Tibial artery (tissue), 4 donors: ENCODE data around the gene FNTB.
"Not testable (repeated sequence)": the region's sequence is repeated elsewhere in the genome, so short reads cannot be mapped to it uniquely, and the experiment has no call there.

Source experiments
- DNase-seq, 2 donors: peaks; one replicate each; pipeline ENCODE4 v3.0.0-alpha.2; 2019
- H3K27ac ChIP-seq, 2 donors: fragments of 200-600 bp; sonication (generic) in 1 of 2; 1 replicate in 1 of 2; 2 replicates in 1 of 2; pipeline ENCODE4 v1.5.1; 2018 to 2019; ENCODE audit warnings: mild to moderate bottlenecking in 1 of 2
- H3K27me3 ChIP-seq, 2 donors: fragments of 200-600 bp; sonication (generic) in 1 of 2; one replicate each; pipeline versions ENCODE4 v1.5.1 to v1.6.0; 2016 to 2019
- H3K36me3 ChIP-seq, 3 donors: fragments of 200-600 bp; sonication (generic) in 2 of 3; one replicate each; pipeline ENCODE4 v1.5.1; 2016 to 2019; ENCODE audit warnings: mild to moderate bottlenecking in 2 of 3
- H3K4me1 ChIP-seq, 4 donors: fragments of 200-600 bp; sonication (generic) in 2 of 4; 1 replicate in 3 of 4; 2 replicates in 1 of 4; pipeline ENCODE4 v1.5.1; 2016 to 2019
- H3K4me3 ChIP-seq, 2 donors: fragments of 200-600 bp; sonication (generic) in 1 of 2; 1 replicate in 1 of 2; 2 replicates in 1 of 2; pipeline ENCODE4 v1.5.1; 2018 to 2019; ENCODE audit warnings: mild to moderate bottlenecking in 2 of 2
- H3K9me3 ChIP-seq, 3 donors: fragments of 200-600 bp; sonication (generic) in 1 of 3; one replicate each; pipeline ENCODE4 v1.5.1; 2016 to 2019
- intact Hi-C: fragments of 100-400 bp; cut with DNase I; formaldehyde crosslinking; loops from one replicate; pipeline ENCODE4 v1.15.0; 2023; ENCODE audit warnings: low total_unique reads
- TF ChIP-seq, protein P1 (sequence below), 2 experiments: fragments of 200-600 bp in 1 of 2; fragments of 450-650 bp in 1 of 2; IDR thresholded peaks; one replicate each; pipeline ENCODE4 v1.5.1; 2017 to 2019; ENCODE audit warnings: antibody characterized with exemption in 2 of 2, mild to moderate bottlenecking in 1 of 2, moderate library complexity in 1 of 2

Gene FNTB

DNA sequence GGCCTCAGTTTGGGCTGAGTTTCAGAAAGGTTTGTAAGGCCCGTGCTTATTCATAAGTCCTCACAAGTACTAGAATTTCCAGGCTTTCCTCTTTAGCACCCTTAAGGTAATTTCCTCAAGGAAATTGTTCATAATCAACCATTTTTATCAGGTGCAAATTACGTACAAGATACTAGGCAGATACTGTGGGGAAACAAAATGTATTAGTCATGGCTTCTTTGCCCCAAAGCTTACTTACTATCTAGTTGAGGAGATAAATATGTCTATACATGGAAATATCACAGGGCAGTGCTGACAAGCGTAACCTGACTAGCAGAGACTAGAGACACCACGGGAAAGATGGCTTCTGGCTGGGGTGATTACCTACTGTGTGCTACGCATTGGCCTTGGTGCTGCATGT is 93.1 kb downstream of the FNTB start:
- no peak overlapping the region for H3K27ac ChIP-seq
- intact Hi-C loops, result no loop called here
- peaks cover 26 to 62% (median 34%) of the 10 kb centered on the region in 3 donors for H3K36me3 ChIP-seq
- H3K4me1 ChIP-seq, result peaks cover 0 to 47% (median 10%) of the 10 kb centered on the region in 4 donors
- TF ChIP-seq, protein P1, sequence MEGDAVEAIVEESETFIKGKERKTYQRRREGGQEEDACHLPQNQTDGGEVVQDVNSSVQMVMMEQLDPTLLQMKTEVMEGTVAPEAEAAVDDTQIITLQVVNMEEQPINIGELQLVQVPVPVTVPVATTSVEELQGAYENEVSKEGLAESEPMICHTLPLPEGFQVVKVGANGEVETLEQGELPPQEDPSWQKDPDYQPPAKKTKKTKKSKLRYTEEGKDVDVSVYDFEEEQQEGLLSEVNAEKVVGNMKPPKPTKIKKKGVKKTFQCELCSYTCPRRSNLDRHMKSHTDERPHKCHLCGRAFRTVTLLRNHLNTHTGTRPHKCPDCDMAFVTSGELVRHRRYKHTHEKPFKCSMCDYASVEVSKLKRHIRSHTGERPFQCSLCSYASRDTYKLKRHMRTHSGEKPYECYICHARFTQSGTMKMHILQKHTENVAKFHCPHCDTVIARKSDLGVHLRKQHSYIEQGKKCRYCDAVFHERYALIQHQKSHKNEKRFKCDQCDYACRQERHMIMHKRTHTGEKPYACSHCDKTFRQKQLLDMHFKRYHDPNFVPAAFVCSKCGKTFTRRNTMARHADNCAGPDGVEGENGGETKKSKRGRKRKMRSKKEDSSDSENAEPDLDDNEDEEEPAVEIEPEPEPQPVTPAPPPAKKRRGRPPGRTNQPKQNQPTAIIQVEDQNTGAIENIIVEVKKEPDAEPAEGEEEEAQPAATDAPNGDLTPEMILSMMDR (IDR thresholded peaks at IDR 0.05), result no peak
- H3K9me3 ChIP-seq, result no peaks in the 10 kb centered on the region
- H3K27me3 ChIP-seq, result no peaks in the 10 kb centered on the region
- no peak overlapping the region for H3K4me3 ChIP-seq
- DNase-seq, result no peak

DNA sequence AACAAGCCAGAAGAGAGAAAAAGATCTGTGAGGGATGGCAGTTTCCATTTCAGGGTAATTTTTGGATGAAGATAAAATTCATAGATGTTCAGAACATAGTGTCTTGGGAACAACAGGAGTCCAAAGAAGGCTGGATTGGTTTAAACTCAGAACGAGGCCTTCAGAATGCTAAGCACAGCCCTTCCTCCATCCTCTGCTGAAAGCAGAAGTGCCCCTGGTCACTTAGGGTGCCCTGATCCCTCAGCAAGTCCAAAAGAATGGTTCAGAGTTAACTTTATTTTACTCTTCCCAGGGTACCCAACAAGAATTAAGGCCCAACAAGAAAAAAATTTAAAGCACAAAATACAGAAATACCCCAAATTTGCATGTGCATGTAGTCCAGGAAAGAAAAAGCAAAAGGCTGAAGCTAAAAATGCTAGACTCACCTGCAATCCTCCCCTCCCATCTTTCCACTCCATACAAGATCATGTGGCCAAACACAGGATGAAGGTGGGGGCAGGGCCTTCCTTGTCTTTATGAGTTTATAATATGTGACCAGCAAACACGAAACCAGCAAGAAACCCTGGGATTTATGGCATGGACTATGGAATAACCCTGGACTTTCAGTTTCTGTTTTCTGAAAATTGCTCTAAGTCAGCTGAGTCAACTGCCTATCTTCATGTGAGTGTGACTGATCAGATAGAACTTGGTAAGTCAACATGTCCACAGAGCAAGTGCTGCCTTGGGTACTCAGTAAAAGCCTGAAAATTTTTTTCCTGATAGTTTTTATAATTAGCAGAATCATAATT is 94.5 kb downstream of the FNTB start:
- H3K27me3 ChIP-seq, result no peaks in the 10 kb centered on the region
- TF ChIP-seq, protein P1 (IDR thresholded peaks at IDR 0.05), result no peak
- intact Hi-C loops, result no loop called here
- H3K4me1 ChIP-seq, result peaks cover 0 to 54% (median 8%) of the 10 kb centered on the region in 4 donors
- peak overlapping the region in 1 of 2 donors; percentile 18 for H3K27ac ChIP-seq
- no peak overlapping the region for H3K4me3 ChIP-seq
- H3K36me3 ChIP-seq, result peaks cover 29 to 58% (median 38%) of the 10 kb centered on the region in 3 donors
- no peaks in the 10 kb centered on the region for H3K9me3 ChIP-seq
- no peak for DNase-seq

DNA sequence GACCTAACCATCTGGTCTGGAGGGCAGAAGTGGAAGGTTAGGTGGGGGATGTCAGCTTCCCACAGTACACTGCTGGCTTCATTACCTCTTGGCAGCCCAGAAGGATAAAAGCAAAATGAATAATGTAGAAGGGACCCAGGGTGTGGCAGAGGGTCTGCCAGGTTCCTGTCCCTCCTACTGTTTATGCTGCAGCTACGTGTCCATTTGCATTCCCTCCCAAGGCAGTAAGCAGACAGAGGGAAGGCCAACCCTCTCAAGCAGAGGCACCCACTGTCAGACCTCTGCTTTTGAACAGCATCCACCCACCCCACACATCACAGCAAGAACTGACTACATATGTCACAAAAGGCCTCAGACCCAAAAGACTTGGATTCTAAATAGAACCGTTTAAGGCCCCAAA is 96.2 kb downstream of the FNTB start:
- intact Hi-C loops, result no loop called here
- no peak for DNase-seq
- TF ChIP-seq, protein P1 (IDR thresholded peaks at IDR 0.05), result no peak
- H3K27ac ChIP-seq, result no peak overlapping the region
- H3K27me3 ChIP-seq, result no peaks in the 10 kb centered on the region
- peaks cover 0 to 3% (median 0%) of the 10 kb centered on the region in 3 donors for H3K9me3 ChIP-seq
- H3K4me3 ChIP-seq, result no peak overlapping the region
- H3K4me1 ChIP-seq, result peaks cover 0 to 54% (median 8%) of the 10 kb centered on the region in 4 donors
- peaks cover 32 to 58% (median 38%) of the 10 kb centered on the region in 3 donors for H3K36me3 ChIP-seq

DNA sequence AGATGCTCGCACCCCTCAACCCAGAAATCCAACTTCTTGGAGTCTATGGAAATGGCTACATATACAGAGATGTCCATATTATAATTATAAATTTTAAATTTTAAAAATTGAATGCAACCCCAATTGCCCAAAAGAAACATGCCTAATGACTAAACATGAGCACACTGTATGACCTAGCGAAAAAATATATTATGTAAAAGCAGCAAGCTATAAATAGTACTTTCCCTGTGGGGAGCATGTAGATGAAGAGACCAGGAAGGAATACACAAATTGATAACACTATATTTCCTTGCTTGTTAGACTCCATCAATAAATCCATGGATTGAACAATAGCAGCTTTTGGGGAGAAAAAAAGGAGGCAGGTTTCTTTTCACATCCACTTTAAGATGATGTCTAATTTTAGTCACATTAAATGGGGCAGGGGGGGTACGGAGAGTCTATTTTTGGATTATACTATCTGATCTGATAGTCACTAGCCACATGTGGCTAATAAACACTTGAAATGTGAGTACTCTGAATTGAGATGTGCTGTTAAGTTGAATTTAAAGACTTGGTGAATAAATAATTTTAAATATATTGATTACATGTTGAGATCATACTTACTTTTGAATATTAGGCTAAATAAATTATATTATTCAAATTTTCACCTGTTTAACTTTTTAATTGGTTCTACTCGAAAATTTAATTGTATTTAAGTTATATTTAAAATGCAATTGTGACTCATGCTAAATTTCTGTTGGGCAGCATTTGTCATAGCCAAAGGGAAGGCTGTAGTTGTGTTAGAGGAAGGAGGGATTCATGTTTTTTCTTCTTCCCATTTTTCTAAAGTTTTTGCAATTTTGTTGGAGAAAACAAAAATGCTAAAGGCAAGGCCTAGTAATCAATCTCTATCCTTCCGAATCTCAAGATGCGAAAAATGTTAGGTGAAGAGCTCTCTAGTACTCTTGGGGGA is 98.1 kb downstream of the FNTB start:
- peaks cover 31 to 57% (median 44%) of the 10 kb centered on the region in 3 donors for H3K36me3 ChIP-seq
- intact Hi-C loops, result no loop called here
- H3K27ac ChIP-seq, result no peak overlapping the region
- no peaks in the 10 kb centered on the region for H3K27me3 ChIP-seq
- H3K4me1 ChIP-seq, result peaks cover 0 to 54% (median 8%) of the 10 kb centered on the region in 4 donors
- H3K4me3 ChIP-seq, result no peak overlapping the region
- TF ChIP-seq, protein P1 (IDR thresholded peaks at IDR 0.05), result no peak
- H3K9me3 ChIP-seq, result peaks cover 0 to 3% (median 0%) of the 10 kb centered on the region in 3 donors
- no peak for DNase-seq

DNA sequence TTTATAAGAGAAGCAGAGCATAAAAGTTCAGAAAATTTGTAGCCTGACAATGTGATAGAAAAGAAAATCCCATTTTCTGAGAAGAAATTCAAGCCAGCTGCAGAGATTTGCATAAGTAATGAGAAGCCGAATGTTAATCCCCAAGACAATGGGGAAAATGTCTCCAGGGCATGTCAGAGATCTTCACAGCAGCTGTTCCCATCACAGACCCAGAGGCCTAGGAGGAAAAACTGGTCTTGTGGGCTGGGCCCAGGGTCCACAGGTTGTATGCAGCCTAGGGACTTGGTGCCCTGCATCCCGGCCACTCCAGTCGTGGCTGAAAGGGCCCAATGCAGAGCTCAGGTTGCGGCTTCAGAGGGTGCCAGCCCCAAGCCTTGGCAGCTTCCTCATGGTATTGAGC is 100.0 kb downstream of the FNTB start:
- H3K4me1 ChIP-seq, result peaks cover 0 to 38% (median 5%) of the 10 kb centered on the region in 4 donors
- H3K27me3 ChIP-seq, H3K27ac ChIP-seq, H3K4me3 ChIP-seq, H3K9me3 ChIP-seq, intact Hi-C loops, DNase-seq: not testable (repeated sequence)
- H3K36me3 ChIP-seq, result peaks cover 35 to 75% (median 60%) of the 10 kb centered on the region in 3 donors

DNA sequence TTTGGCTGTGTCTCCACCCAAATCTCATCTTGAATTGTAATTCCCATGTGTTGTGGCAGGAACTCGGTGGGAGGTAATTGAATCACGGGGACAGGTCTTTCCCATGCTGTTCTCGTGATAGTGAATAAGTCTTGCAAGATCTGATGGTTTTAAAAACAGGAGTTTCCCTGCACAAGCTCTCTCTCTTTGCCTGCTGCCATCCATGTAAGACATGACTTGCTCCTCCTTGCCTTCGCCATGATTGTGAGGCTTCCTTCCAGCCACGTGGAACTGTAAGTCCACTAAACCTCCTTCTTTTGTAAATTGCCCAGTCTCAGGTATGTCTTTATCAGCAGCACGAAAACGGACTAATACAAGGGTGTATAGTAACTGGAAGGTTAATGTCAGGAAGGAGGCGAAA is 101.1 kb downstream of the FNTB start:
- H3K27ac ChIP-seq, H3K27me3 ChIP-seq, intact Hi-C loops, H3K4me3 ChIP-seq, H3K9me3 ChIP-seq, DNase-seq: not testable (repeated sequence)
- Histone ChIP-seq H3K36me3 (peaks cover 46 to 75% (median 63%) of the 10 kb centered on the region in 3 donors), H3K4me1 (peaks cover 0 to 28% (median 3%) of the 10 kb centered on the region in 4 donors)
